ENCODE results near the gene SNX2. TPM values are rescaled to one million over a fixed set of nuclear protein-coding genes. Genes with fewer than 3 reads are reported as not detected.

The SNX2 gene
- total and polyA plus RNA-seq, 9 of the 15 experiments (the other 6 are each of a cell fraction or from before 2014, with no cell fraction given): 35.2 to 86.0 (median 58.1) TPM

DNA sequence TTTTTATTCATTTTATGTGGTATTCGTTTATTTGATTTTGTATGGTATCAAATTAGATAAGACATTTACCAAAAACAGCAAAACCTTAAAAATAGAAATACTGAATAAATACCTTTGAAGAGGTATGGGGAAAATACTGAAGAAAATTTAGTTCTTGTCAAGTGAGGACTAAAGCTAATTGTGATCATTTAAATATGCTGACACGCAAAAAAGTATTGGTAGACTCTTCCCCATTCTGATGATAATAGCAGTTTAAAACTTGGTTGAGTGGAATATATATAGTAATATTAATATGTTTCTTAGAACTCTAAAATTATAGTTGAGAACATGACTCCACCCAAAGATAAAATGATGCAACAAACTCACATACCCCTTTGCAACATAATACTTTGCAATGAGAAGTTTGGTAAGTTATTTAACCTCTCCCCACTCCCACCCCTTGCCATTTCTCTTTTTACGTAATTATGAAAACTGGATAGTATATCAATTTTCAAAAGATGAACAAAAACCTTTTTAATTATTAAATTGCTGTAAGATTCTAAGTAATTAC lies 40.4 kb downstream of the SNX2 start (continued):
- no peak for TF ChIP-seq DEAF1 (CRISPR knock-in tag; IDR thresholded peaks at IDR 0.05)

DNA sequence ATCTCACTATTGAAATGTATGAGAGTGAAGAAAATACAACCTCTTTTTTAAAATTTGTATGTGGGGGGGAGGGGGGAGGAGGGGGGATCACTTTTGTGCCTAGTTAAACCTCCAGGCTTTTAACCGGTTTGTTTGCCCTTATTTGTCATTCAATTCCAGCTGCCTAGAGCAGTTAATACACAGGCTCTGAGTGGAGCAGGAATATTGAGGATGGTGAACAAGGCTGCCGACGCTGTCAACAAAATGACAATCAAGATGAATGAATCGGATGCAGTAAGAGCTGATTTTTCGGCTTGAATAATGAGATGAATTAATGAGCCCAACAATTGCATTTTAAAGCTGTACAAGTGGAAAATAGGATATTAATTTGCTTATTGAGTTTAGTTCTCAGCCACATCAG lies 41.9 kb downstream of the SNX2 start:
- 92% methylated on average over 5 of the region's 5 CpGs for WGBS (ENCODE audit: insufficient coverage, low coverage, missing lambda C conversion rate)
- no peak overlapping the region for H3K27ac ChIP-seq (ENCODE audit: extremely low read depth, low read depth, low read length)
- no peaks in the 10 kb centered on the region for H3K27me3 ChIP-seq (ENCODE audit: control insufficient read depth in 2 of 2, insufficient read depth in 2 of 2, low read length in 2 of 2)
- no peak for TF ChIP-seq ZNF695 (CRISPR knock-in tag; IDR thresholded peaks at IDR 0.05)
- no peak for TF ChIP-seq BCOR (IDR thresholded peaks at IDR 0.05)
- TF ChIP-seq NONO (IDR thresholded peaks at IDR 0.05; ENCODE audit: low read depth in 2 of 2, low read length in 1 of 2): no peak
- TF ChIP-seq FIP1L1 (IDR thresholded peaks at IDR 0.05; ENCODE audit: low read depth, low read length, poor library complexity, severe bottlenecking): no peak
- TF ChIP-seq GATAD2A (IDR thresholded peaks at IDR 0.05): no peak
- TF ChIP-seq, protein P1, sequence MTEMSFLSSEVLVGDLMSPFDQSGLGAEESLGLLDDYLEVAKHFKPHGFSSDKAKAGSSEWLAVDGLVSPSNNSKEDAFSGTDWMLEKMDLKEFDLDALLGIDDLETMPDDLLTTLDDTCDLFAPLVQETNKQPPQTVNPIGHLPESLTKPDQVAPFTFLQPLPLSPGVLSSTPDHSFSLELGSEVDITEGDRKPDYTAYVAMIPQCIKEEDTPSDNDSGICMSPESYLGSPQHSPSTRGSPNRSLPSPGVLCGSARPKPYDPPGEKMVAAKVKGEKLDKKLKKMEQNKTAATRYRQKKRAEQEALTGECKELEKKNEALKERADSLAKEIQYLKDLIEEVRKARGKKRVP (CRISPR knock-in tag; IDR thresholded peaks at IDR 0.05): no peak
- TF ChIP-seq ILF3 (IDR thresholded peaks at IDR 0.05; ENCODE audit: borderline replicate concordance): no peak
- no peak for TF ChIP-seq SRSF9 (IDR thresholded peaks at IDR 0.05; ENCODE audit: borderline replicate concordance, low read depth, low read length)
- TF ChIP-seq RAD51 (IDR thresholded peaks at IDR 0.05; ENCODE audit: borderline replicate concordance, low read depth): no peak
- TF ChIP-seq CSDE1 (IDR thresholded peaks at IDR 0.05): no peak
- TF ChIP-seq ZBTB8A (IDR thresholded peaks at IDR 0.05; ENCODE audit: partially characterized antibody): no peak
- TF ChIP-seq, protein P2, sequence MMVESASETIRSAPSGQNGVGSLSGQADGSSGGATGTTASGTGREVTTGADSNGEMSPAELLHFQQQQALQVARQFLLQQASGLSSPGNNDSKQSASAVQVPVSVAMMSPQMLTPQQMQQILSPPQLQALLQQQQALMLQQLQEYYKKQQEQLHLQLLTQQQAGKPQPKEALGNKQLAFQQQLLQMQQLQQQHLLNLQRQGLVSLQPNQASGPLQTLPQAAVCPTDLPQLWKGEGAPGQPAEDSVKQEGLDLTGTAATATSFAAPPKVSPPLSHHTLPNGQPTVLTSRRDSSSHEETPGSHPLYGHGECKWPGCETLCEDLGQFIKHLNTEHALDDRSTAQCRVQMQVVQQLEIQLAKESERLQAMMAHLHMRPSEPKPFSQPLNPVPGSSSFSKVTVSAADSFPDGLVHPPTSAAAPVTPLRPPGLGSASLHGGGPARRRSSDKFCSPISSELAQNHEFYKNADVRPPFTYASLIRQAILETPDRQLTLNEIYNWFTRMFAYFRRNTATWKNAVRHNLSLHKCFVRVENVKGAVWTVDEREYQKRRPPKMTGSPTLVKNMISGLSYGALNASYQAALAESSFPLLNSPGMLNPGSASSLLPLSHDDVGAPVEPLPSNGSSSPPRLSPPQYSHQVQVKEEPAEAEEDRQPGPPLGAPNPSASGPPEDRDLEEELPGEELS (CRISPR knock-in tag; IDR thresholded peaks at IDR 0.05; ENCODE audit: borderline replicate concordance): no peak
- TF ChIP-seq ZBED1 (IDR thresholded peaks at IDR 0.05): no peak
- TF ChIP-seq TAF7 (tag; IDR thresholded peaks at IDR 0.05): no peak
- TF ChIP-seq CREB1 (IDR thresholded peaks at IDR 0.05): no peak
- no peak for TF ChIP-seq CREB1 (CRISPR knock-in tag; IDR thresholded peaks at IDR 0.05)
- TF ChIP-seq ARID2 (IDR thresholded peaks at IDR 0.05): no peak
- H3K9ac ChIP-seq (ENCODE audit: insufficient read depth in 1 of 2, low read depth in 2 of 2, low read length in 2 of 2): no peak overlapping the region
- H2AFZ ChIP-seq (ENCODE audit: low read depth, low read length): no peak overlapping the region
- in situ Hi-C loops (cut with MboI): no loop called here
- CTCF ChIA-PET (ENCODE audit: low intra/inter-chr PET ratio): no interaction called here
- intact Hi-C loops (cut with micrococcal nuclease): no loop called here
- no peaks in the 10 kb centered on the region for H3K9me1 ChIP-seq (ENCODE audit: control insufficient read depth, insufficient read depth, low read length)
- no peak for ATAC-seq
- H4K20me1 ChIP-seq (replicated peaks; ENCODE audit: control insufficient read depth, insufficient read depth, low read length): no peaks in the 10 kb centered on the region
- peaks cover 21% of the 10 kb centered on the region; the same call in 2 of the 3 replicates for H3K36me3 ChIP-seq (ENCODE audit: control insufficient read depth, insufficient read depth, low read length)
- no peaks in the 10 kb centered on the region for H3K9me3 ChIP-seq (replicated peaks; ENCODE audit: control insufficient read depth, insufficient read depth, low read depth, low read length)
- POLR2A ChIA-PET: interaction anchor here (0.6 kb wide), 1 partner anchor 32 kb away, joined by 3 read pairs; no protein-coding TSS in a partner anchor
- no TSS peak for BruUV-seq (replicated peaks)
- FAIRE-seq: no peak
- no peak for DNase-seq (ENCODE audit: extremely low read depth in 1 of 4, low spot score in 3 of 4)
- no peak overlapping the region for H3K4me3 ChIP-seq
- H3K4me1 ChIP-seq (replicated peaks in 1 of 2; ENCODE audit: control insufficient read depth in 2 of 2, insufficient read depth in 2 of 2, low read length in 2 of 2): no peaks in the 10 kb centered on the region
- no peaks in the 10 kb centered on the region for H3K79me2 ChIP-seq (ENCODE audit: control insufficient read depth, insufficient read depth, low read length)
- H3K4me2 ChIP-seq (ENCODE audit: insufficient read depth, low read length): no peak overlapping the region

Measured in K562 (cell line).